Measurements from ENCODE around the gene ZNF334. TPM values are rescaled to one million over a fixed set of nuclear protein-coding genes. Genes with fewer than 3 reads are reported as not detected.

Gene ZNF334
- total RNA-seq, 4 donors from 2014 or later = 0.38 to 0.76 (median 0.58) TPM

DNA sequence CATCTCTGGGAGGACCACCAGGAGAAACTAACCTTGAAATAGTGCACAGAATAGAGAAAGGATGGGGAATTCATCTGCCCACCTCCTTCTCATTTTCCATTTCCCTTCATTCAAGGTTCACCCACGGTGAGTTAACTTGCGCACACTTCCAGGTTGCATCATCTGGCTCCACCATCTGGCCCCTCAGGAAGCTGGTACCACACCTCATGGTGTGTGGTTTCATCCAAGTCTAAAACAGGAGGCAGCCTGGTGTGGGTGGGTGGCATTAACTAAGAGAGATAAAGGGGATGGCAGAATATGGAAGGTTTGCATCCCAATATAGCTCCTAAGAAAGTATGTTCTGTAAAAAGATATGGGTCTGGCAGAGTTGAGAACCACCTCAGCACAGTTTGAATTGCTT is 3.8 kb downstream of the ZNF334 start:
- no peak overlapping the region for H3K4me3 ChIP-seq (ENCODE audit: low read depth, poor library complexity, severe bottlenecking)
- no peak for TF ChIP-seq POLR2A (IDR thresholded peaks at IDR 0.05)
- TF ChIP-seq, protein P1, sequence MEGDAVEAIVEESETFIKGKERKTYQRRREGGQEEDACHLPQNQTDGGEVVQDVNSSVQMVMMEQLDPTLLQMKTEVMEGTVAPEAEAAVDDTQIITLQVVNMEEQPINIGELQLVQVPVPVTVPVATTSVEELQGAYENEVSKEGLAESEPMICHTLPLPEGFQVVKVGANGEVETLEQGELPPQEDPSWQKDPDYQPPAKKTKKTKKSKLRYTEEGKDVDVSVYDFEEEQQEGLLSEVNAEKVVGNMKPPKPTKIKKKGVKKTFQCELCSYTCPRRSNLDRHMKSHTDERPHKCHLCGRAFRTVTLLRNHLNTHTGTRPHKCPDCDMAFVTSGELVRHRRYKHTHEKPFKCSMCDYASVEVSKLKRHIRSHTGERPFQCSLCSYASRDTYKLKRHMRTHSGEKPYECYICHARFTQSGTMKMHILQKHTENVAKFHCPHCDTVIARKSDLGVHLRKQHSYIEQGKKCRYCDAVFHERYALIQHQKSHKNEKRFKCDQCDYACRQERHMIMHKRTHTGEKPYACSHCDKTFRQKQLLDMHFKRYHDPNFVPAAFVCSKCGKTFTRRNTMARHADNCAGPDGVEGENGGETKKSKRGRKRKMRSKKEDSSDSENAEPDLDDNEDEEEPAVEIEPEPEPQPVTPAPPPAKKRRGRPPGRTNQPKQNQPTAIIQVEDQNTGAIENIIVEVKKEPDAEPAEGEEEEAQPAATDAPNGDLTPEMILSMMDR (IDR thresholded peaks at IDR 0.05) = no peak
- intact Hi-C loops (cut with DNase I; ENCODE audit: low total_unique reads) = no loop called here
- WGBS, 2 donors = 61 to 86% methylated on average over 2 of the region's 2 CpGs
- no peak for DNase-seq (ENCODE audit: low spot score in 2 of 2)

DNA sequence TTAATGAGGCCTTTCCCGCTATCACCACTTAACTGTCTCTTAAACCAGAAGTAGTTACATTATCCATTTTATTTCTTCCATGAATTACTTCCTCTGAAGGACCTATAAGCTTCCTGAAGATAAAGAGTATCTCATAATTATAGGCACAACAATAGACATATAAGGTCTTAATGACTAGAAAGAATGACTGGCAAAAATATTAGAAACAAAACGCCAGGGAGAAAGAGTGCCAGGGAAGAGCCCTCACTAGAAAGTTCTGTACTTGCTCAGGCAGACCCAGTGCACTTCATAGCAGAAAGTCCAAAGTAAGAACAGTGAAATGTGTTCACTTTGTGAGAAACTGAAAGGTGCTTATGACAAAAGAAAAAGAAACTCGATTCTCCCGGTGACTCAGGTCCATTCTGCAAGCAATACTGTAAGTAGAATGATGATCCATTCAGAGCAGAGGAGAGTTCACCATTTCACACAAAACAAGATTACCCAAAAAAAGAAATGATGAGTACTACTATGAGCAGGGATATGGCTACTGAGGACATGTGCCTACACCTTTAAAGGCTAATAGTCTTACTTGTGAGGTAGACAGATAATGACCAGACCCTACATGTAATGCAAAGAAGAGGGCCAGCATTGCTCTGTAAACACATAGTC is 5.5 kb downstream of the ZNF334 start:
- TF ChIP-seq, protein P1 (IDR thresholded peaks at IDR 0.05) = no peak
- TF ChIP-seq POLR2A (IDR thresholded peaks at IDR 0.05) = no peak
- intact Hi-C loops (cut with DNase I; ENCODE audit: low total_unique reads) = no loop called here
- H3K4me3 ChIP-seq (ENCODE audit: low read depth, poor library complexity, severe bottlenecking) = no peak overlapping the region
- WGBS, 2 donors = 85 to 90% methylated on average over 4 of the region's 4 CpGs
- DNase-seq (ENCODE audit: low spot score in 2 of 2) = no peak

DNA sequence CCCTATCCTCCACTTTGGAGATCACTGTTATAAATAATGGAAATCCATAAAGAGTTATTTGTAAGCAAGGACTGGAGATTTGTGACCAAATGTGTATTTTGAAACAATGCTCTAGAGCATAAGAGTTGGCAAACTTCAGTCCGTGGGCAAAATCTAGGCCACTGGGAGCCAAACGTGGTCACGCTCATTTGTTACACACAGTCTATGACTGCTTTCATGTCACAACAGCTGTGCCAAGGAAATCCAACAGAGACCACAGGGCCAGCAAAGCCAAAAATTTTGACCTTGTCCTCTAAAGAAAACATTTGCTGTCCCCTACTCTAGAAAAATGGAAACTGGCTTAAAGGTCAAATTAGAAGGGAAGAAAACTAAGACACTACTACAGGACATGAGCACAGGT is 7.9 kb downstream of the ZNF334 start:
- no peak for TF ChIP-seq POLR2A (IDR thresholded peaks at IDR 0.05)
- TF ChIP-seq, protein P1 (IDR thresholded peaks at IDR 0.05) = no peak
- H3K4me3 ChIP-seq (ENCODE audit: low read depth, poor library complexity, severe bottlenecking) = no peak overlapping the region
- DNase-seq (ENCODE audit: low spot score in 2 of 2) = no peak
- intact Hi-C loops (cut with DNase I; ENCODE audit: low total_unique reads) = no loop called here
- WGBS, 2 donors = 86 to 95% methylated on average over 3 of the region's 3 CpGs

DNA sequence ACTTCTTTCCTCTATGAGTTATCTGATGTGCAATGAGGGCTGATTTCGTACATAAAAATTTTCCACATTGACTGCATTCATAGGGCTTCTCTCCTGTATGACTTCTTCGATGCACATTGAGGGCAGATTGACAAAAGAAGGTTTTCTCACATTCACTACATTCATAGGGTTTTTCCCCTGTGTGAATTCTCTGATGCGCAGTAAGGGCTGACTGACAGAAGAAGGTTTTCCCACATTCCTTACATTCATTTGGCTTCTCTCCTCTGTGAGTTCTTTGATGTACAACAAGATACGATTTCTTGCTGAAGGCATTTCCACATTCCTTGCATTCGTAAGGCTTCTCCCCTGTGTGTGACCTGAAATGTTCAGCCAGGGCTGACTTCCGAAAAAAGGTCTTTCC is 11.4 kb downstream of the ZNF334 start:
- H3K4me3 ChIP-seq (ENCODE audit: low read depth, poor library complexity, severe bottlenecking) = no peak overlapping the region
- intact Hi-C loops (cut with DNase I; ENCODE audit: low total_unique reads) = no loop called here
- 90 to 94% methylated on average over 6 of the region's 6 CpGs for WGBS, 2 donors
- TF ChIP-seq, protein P1 (IDR thresholded peaks at IDR 0.05) = no peak
- TF ChIP-seq POLR2A (IDR thresholded peaks at IDR 0.05) = no peak
- DNase-seq (ENCODE audit: low spot score in 2 of 2) = no peak

DNA sequence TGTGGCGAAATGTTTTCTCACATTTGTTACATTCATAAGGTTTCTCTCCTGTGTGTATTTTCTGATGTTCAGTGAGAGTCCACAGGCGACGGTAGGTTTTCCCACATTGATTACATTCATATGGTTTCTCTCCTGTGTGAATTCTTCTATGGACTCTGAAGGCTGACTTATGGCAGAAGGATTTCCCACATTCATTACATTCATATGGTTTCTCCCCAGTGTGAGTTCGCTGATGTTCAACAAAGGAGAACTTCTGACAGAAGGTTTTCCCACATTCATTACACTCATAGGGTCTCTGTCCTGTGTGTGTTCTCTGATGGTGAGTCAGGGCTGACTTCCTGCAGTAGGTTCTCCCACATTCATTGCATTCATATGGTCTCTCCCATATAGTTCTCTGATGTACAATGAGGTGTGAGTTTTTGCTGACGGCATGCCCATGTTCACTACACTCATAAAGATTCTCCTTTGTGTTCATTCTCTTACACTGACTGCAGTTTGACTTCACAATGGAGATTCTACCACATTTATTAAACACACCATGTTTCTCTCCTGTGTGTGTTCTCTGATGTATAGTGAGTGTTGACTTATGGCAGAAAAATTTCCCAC is 11.9 kb downstream of the ZNF334 start:
- intact Hi-C loops (cut with DNase I; ENCODE audit: low total_unique reads) = no loop called here
- 94 to 96% methylated on average over 5 of the region's 5 CpGs for WGBS, 2 donors
- TF ChIP-seq POLR2A (IDR thresholded peaks at IDR 0.05) = no peak
- TF ChIP-seq, protein P1 (IDR thresholded peaks at IDR 0.05) = no peak

More for the DNA sequence above, 11.9 kb downstream of the ZNF334 start:
- no peak overlapping the region for H3K4me3 ChIP-seq (ENCODE audit: low read depth, poor library complexity, severe bottlenecking)
- DNase-seq (ENCODE audit: low spot score in 2 of 2) = no peak
